Activated CD4-positive, alpha-beta T cell treated with anti-CD3 and anti-CD28 coated beads, Interleukin-2, amount 50 U/mL, for 4 hours (primary cell): ENCODE measurements around the gene KSR1.
A peak's percentile ranks its signal among the peaks of the same experiment; 100 is the strongest.

Experiments
- DNase-seq, 2 experiments: peaks; one replicate each; pipeline ENCODE4 v3.0.0-alpha.2; 2020

Gene KSR1

DNA sequence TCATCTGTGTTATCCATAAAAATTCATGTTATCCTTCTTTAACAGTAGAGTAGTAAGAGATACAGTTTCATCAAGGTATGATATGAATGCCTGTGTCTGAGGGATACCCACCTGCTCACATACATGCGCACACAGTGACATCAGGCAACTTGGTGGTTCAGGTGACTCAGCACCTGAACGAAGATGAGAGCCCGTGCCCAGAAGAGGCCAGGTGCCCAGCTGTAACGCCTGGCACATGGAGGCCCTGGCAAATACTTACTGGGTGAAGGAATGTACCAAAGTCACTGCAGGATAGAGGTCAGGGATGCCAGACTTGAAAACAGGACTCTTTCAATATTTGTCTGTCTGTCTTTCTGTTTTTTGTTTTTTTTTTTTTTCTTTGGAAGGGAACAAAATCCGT, 102.1 kb downstream of the KSR1 start:
- no peak for DNase-seq

DNA sequence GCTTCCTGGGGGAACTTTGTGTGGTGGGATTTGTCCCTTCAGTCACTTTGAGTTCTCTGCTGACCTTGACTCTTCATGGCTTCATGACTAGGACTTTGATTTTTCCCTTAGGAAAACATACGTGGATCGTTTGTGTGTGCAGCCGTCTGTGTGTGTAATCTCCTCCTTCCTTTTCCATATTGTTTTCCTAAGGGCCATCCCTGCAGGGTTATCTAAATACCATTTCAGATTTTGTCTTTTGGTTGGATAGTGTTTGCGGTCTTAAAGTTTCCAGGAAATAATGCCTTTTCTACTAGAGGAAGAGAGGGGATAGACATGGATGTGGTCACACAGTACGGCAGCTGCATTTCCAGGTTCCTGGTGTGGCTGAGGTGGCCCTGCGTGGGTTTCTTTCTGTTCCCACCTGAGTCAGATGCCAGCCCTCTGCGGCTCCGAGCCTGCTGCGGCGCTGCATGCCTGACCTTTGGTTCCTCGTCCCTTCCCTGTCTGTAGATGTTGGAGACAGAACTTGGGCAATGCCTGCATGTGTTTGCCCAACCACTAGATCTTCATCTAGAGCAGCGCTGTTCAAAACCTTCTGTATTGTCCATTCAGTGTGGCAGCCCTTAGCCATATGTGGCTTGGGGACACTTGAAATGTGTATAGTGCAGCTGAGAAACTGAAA, 102.7 kb downstream of the KSR1 start:
- DNase-seq = no peak

GRCh38 chr17:27559506-27560481, 103.5 kb downstream of the KSR1 start:
- DNase-seq = no peak

GRCh38 chr17:27560668-27561067, 104.4 kb downstream of the KSR1 start:
- no peak for DNase-seq

- DNase-seq = no peak
Measured at GRCh38 chr17:27562777-27563455, 106.7 kb downstream of the KSR1 start.

DNA sequence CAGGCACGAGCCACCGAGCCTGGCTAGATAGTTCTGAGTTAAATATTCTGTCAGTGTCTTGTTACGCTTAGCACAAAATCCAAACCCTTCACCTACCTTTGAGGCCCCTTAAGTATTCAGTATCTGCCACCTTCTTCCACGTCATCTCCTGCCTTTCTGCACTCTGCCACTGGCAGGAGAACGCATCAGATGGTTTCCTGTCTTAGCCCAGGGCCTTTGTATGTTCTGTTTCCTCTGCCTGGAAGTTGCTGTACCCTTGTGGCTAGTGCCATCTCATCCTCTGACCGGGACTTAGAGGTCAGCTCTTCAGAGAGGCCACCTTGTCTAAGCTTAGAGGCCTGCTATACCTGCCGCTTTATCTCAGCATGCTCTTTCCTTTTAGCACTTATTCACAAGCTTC, 107.3 kb downstream of the KSR1 start:
- DNase-seq = no peak

GRCh38 chr17:27564463-27564862, 108.2 kb downstream of the KSR1 start:
- DNase-seq = no peak

DNA sequence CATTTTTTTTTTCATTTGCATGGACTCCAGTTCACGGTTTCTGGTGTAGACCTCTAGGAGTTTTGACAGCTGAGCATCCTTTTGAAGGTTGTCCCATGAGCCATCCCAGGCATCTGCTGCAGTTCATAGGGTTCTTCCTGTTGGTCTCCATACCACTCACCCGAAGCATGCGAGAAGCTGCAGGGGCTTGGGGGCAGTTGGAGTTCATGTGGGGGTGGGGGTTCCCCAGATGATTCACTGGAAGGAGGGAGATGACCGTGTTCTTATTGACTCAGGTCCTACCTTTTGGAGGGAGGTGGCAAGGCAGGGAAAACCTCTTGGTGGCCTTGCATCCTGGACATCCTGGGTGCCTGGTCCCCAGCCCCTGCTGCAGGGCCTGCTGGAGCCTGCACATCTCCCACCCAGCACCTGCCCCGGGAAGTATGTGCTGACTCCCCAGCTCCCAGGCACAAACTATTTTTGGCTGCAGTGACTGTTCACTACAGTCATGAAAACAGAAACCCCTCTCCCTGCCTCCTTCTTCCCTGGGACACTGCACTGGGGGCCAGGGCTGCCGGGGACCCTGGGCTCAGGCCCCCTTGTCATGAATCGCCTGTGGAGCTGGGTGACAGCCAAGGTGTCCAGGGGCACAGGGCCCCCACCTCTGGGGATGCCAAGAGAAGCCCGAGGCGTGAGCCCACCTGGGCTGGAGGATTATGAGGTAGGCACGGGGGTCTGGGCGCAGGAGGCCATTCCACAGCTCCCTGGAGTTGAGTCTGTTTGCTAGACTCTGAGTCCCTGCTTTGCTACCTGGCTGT, 109.8 kb downstream of the KSR1 start:
- DNase-seq = peak in 1 of 2 experiments; percentile 15

GRCh38 chr17:27566671-27567562, 110.7 kb downstream of the KSR1 start:
- DNase-seq = no peak

- no peak for DNase-seq
Measured at GRCh38 chr17:27567563-27567859, 111.3 kb downstream of the KSR1 start.

GRCh38 chr17:27568216-27568615, 112.0 kb downstream of the KSR1 start:
- DNase-seq = no peak

DNA sequence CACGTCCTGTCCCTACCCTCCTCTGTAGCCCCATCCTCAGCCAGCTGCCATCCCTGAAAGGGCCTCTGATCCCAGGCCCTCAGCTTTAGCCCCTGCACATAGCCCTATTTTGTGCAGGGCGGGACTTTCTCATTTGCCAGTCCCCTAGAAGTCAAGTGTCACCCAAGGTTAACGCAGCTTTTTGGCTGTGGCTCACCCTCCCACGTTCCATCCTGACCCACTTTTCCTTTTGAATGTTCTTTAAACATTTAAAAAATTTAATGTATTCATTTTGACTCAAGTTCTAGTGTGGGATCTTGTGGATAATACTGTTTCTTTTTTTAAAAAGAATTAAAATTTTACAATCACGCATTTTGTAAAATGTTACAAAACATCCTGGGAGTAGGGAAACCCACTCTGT, 112.6 kb downstream of the KSR1 start:
- no peak for DNase-seq

DNA sequence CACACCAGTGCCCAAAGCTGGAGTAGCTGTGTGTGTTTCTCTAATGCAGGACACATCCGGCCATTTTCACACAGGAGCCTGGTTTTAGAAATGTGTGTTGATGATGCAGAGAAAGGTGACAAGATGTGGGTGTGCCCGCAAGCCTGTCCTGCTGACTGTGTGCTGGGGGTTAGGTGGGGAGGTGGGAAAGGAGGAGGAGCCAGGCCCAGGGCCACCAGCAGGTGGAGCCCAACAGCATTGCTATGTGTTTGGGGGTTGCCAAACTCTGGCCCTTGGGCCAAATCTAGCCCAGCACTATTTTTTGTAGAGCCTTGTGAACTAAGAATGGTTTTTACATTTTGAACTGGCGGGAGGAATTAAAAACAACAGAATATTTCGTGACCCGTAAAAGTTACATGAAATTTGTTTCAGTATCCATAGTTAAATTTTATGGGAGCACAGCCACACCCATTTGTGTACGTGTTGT, 113.0 kb downstream of the KSR1 start:
- peak; percentile 37 to 41 for DNase-seq

- no peak for DNase-seq
Measured at GRCh38 chr17:27569884-27570577, 113.8 kb downstream of the KSR1 start.

DNA sequence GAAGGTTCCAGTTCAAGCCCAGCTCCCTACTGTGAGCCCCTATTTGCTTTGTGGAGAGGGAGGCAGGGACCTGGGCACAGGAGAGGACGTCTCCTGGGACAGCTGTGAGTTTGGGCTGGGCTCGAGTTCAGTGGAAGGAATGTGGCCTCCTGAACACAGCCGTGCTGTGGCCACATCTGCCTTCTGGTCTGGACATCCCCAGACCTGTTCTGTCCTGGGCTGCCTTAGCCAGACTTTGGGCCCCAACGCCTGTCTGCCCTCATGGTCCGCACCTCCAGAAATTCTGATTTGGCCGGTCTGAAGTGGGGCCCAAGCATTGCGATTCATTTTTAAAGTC, 114.3 kb downstream of the KSR1 start:
- no peak for DNase-seq

GRCh38 chr17:27571563-27572352, 115.5 kb downstream of the KSR1 start:
- DNase-seq = no peak

DNA sequence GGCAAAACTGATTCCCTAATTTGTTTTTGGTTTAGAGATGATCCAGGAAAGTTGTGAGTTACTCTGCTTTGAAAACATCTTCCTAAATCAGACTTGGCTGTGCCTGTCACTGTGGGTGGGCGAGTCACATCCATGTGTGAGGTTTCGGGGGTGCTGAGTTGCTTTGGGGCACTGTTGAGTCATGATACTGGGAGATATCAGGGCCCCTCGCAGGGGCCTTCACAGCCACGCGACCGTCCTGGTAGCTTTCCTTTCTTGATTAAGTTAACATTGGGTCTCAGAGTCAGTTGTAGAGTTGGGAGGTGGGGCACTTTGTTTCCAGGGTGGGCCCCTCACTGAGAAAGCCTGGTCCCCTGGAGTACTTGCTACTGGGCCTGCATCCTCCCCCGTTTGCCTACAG, 116.4 kb downstream of the KSR1 start:
- DNase-seq = peak in 1 of 2 experiments; percentile 5

DNA sequence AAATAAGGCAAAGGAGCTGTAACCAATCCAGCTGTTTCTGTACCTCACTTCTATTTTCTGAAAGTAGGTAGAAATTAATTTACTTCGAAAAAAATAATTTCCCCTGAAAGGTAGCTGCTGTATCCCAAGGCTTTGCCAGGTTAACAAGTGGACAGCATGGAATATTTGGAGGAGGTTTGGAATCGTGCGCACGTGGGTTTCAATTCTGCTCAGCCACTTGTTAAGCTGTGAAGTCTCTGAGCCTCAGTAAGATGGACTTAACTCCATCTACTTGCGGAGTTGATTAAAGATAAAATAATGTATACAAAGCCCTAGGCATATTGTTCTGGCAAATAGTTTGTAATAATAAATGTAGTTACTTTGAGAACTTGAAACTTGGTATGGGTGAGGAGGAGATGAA, 117.3 kb downstream of the KSR1 start:
- DNase-seq = no peak

GRCh38 chr17:27573971-27574525, 117.8 kb downstream of the KSR1 start:
- DNase-seq = no peak
